ENCODE results near the gene GAK. TPM values are rescaled to one million over a fixed set of nuclear protein-coding genes. Genes with fewer than 3 reads are reported as not detected.

The GAK gene
- polyA plus RNA-seq, 1 of the 3 experiments (the other 2 are of a cell fraction) = 35.9 TPM

DNA sequence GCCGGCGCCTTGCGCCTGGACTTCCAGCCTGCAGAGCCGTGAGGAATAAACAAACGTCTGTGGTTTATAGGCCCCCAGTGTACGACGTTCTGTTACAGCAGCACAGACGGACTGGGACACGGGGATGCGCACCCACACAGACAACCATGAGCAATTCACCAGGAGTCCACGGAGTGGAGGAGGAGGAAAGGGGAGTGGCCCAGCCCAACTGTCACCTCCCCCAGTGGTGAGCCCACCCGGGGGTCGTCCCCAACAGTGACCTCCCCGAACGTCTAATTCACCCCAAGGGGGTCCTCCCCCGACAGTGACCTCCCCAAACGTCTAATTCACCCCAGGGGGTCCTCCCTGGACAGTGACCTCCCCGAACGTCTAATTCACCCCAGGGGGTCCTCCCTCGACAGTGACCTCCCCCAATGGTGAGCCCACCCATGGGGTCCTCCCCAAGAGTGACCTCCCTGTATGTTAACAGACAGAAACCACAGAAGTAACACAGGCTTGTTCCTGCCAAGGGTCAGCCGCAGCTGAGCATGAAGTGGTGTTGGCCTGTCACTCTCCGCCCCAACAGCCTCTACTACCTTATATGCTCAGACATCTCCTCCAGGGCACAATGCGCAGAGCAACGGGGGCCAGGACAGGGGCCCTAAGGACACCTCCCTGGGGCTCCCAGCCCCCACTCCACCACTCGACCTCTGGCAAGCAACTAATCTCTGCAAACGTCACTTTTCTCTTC, 6.2 kb downstream of the GAK start:
- ChIA-PET POLR2A (interaction anchor here (1.0 kb wide), 1 partner anchor 61 kb away, joined by 3 read pairs; the partner anchor contains the start of gene IDUA), CTCF (interaction anchor here (0.9 kb wide), 1 partner anchor 13 kb away, joined by 4 read pairs; no protein-coding TSS in a partner anchor)
- Histone ChIP-seq H3K4me2 (no peak overlapping the region), H3K36me3 (replicated peaks in 1 of 2; ENCODE audit: control insufficient read depth in 1 of 2, insufficient read depth in 2 of 2, low read length in 1 of 2) (no peaks in the 10 kb centered on the region), H3K79me2 (ENCODE audit: insufficient read depth) (peaks cover 89% of the 10 kb centered on the region), H3K9me3 (no peaks in the 10 kb centered on the region), H3K9ac (no peak overlapping the region), H3K4me3 (ENCODE audit: low read depth in 2 of 2, low read length in 1 of 2) (no peak overlapping the region), H3K27ac (ENCODE audit: low read depth in 2 of 2, low read length in 1 of 2) (no peak overlapping the region), H4K20me1 (ENCODE audit: insufficient read depth) (peaks cover 77% of the 10 kb centered on the region), H3K9me2 (no peaks in the 10 kb centered on the region), H3K27me3 (ENCODE audit: insufficient read depth) (no peaks in the 10 kb centered on the region), H3F3A (replicated peaks; ENCODE audit: insufficient read depth) (no peaks in the 10 kb centered on the region), H2AFZ (ENCODE audit: low read depth) (no peak overlapping the region), H3K4me1 (ENCODE audit: control insufficient read depth in 1 of 2, insufficient read depth in 2 of 2, low read depth in 1 of 2, low read length in 1 of 2) (peaks cover 5 to 10% of the 10 kb centered on the region in 2 experiments; a peak in 3 of 4 replicates)
- TF ChIP-seq ELF1 (IDR thresholded peaks at IDR 0.05) = no peak
- TF ChIP-seq TEAD4 (IDR thresholded peaks at IDR 0.05; ENCODE audit: borderline replicate concordance, insufficient read depth) = no peak
- no peak for TF ChIP-seq TAF1 (IDR thresholded peaks at IDR 0.05; ENCODE audit: borderline replicate concordance, low read depth, low read length)
- TF ChIP-seq FOXM1 (IDR thresholded peaks at IDR 0.05; ENCODE audit: low read depth) = no peak
- no peak for TF ChIP-seq NFIC (IDR thresholded peaks at IDR 0.05; ENCODE audit: borderline replicate concordance)
- TF ChIP-seq, protein P1, sequence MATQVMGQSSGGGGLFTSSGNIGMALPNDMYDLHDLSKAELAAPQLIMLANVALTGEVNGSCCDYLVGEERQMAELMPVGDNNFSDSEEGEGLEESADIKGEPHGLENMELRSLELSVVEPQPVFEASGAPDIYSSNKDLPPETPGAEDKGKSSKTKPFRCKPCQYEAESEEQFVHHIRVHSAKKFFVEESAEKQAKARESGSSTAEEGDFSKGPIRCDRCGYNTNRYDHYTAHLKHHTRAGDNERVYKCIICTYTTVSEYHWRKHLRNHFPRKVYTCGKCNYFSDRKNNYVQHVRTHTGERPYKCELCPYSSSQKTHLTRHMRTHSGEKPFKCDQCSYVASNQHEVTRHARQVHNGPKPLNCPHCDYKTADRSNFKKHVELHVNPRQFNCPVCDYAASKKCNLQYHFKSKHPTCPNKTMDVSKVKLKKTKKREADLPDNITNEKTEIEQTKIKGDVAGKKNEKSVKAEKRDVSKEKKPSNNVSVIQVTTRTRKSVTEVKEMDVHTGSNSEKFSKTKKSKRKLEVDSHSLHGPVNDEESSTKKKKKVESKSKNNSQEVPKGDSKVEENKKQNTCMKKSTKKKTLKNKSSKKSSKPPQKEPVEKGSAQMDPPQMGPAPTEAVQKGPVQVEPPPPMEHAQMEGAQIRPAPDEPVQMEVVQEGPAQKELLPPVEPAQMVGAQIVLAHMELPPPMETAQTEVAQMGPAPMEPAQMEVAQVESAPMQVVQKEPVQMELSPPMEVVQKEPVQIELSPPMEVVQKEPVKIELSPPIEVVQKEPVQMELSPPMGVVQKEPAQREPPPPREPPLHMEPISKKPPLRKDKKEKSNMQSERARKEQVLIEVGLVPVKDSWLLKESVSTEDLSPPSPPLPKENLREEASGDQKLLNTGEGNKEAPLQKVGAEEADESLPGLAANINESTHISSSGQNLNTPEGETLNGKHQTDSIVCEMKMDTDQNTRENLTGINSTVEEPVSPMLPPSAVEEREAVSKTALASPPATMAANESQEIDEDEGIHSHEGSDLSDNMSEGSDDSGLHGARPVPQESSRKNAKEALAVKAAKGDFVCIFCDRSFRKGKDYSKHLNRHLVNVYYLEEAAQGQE (IDR thresholded peaks at IDR 0.05; ENCODE audit: low read depth, low read length) = no peak
- no peak for TF ChIP-seq CHD2 (IDR thresholded peaks at IDR 0.05; ENCODE audit: low read length, partially characterized antibody)
- TF ChIP-seq, protein P2, sequence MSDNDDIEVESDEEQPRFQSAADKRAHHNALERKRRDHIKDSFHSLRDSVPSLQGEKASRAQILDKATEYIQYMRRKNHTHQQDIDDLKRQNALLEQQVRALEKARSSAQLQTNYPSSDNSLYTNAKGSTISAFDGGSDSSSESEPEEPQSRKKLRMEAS (IDR thresholded peaks at IDR 0.05; ENCODE audit: low read depth) = no peak
- TF ChIP-seq, protein P3, sequence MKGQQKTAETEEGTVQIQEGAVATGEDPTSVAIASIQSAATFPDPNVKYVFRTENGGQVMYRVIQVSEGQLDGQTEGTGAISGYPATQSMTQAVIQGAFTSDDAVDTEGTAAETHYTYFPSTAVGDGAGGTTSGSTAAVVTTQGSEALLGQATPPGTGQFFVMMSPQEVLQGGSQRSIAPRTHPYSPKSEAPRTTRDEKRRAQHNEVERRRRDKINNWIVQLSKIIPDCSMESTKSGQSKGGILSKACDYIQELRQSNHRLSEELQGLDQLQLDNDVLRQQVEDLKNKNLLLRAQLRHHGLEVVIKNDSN (IDR thresholded peaks at IDR 0.05; ENCODE audit: borderline replicate concordance, low read depth) = no peak
- TF ChIP-seq, protein P4, sequence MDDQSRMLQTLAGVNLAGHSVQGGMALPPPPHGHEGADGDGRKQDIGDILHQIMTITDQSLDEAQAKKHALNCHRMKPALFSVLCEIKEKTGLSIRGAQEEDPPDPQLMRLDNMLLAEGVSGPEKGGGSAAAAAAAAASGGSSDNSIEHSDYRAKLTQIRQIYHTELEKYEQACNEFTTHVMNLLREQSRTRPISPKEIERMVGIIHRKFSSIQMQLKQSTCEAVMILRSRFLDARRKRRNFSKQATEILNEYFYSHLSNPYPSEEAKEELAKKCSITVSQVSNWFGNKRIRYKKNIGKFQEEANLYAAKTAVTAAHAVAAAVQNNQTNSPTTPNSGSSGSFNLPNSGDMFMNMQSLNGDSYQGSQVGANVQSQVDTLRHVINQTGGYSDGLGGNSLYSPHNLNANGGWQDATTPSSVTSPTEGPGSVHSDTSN (IDR thresholded peaks at IDR 0.05) = no peak
- TF ChIP-seq RAD21 (IDR thresholded peaks at IDR 0.05; ENCODE audit: low read length) = no peak
- TF ChIP-seq, protein P5, sequence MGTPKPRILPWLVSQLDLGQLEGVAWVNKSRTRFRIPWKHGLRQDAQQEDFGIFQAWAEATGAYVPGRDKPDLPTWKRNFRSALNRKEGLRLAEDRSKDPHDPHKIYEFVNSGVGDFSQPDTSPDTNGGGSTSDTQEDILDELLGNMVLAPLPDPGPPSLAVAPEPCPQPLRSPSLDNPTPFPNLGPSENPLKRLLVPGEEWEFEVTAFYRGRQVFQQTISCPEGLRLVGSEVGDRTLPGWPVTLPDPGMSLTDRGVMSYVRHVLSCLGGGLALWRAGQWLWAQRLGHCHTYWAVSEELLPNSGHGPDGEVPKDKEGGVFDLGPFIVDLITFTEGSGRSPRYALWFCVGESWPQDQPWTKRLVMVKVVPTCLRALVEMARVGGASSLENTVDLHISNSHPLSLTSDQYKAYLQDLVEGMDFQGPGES (IDR thresholded peaks at IDR 0.05; ENCODE audit: low read depth, low read length) = no peak
- TF ChIP-seq FOSL2 (IDR thresholded peaks at IDR 0.05; ENCODE audit: borderline replicate concordance, low read depth) = no peak
- no peak for TF ChIP-seq YY1 (IDR thresholded peaks at IDR 0.05; ENCODE audit: low read depth)
- no peak for TF ChIP-seq GATA2 (CRISPR knock-in tag; IDR thresholded peaks at IDR 0.05)
- DNase-seq = peak; percentile 6
- WGBS (ENCODE audit: low lambda C conversion rate) = 93% methylated on average over 20 of the region's 26 CpGs

Measured in SK-N-SH (cell line).